Tibial nerve (tissue), 3 donors: Measurements from ENCODE around the gene KCNJ15.

Source experiments
- CTCF ChIP-seq, 5 experiments: fragments of 200-600 bp in 3 of 5; fragments of 450-650 bp in 2 of 5; sonication (generic) in 3 of 5; IDR thresholded peaks; one replicate each; pipeline ENCODE4 v1.5.1; 2016 to 2019; ENCODE audit warnings: antibody characterized with exemption in 5 of 5, mild to moderate bottlenecking in 3 of 5, moderate library complexity in 2 of 5
- POLR2A ChIP-seq, 2 donors: fragments of 450-650 bp; IDR thresholded peaks; one replicate each; pipeline ENCODE4 v1.6.1; 2017; ENCODE audit warnings: antibody characterized with exemption in 2 of 2, mild to moderate bottlenecking in 2 of 2, moderate library complexity in 2 of 2

GRCh38 chr21:38307771-38308531 lies 51.2 kb downstream of the KCNJ15 start:
- TF ChIP-seq POLR2A (IDR thresholded peaks at IDR 0.05) (no peak), CTCF (IDR thresholded peaks at IDR 0.05) (no peak)
